Measurements from ENCODE around the gene TLR2.

DNA sequence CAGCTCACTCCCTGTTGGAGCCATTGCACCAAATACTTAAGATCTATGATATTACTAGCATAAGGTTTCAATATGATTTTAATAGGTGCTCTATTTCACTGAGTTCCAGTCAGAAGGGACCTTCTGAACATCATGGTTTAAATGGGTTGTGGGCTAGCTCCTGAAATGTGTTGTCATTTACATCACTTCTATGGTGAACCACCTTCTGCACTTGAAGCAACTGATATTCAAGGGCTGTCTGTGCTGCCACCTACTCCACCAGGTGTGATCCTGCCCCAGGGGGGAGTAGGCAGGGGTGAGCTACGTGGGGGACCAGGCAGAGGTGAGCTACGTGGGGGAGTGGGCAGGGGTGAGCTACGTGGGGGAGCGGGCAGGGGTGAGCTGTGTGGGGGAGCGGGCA is 40.5 kb downstream of the TLR2 start:
- TF ChIP-seq, protein P1, sequence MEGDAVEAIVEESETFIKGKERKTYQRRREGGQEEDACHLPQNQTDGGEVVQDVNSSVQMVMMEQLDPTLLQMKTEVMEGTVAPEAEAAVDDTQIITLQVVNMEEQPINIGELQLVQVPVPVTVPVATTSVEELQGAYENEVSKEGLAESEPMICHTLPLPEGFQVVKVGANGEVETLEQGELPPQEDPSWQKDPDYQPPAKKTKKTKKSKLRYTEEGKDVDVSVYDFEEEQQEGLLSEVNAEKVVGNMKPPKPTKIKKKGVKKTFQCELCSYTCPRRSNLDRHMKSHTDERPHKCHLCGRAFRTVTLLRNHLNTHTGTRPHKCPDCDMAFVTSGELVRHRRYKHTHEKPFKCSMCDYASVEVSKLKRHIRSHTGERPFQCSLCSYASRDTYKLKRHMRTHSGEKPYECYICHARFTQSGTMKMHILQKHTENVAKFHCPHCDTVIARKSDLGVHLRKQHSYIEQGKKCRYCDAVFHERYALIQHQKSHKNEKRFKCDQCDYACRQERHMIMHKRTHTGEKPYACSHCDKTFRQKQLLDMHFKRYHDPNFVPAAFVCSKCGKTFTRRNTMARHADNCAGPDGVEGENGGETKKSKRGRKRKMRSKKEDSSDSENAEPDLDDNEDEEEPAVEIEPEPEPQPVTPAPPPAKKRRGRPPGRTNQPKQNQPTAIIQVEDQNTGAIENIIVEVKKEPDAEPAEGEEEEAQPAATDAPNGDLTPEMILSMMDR (conservative IDR thresholded peaks at IDR 0.05; ENCODE audit: low read depth, low read length), result no peak
- no peak for TF ChIP-seq POLR2A (IDR thresholded peaks at IDR 0.05; ENCODE audit: low read depth, low read length)
- TF ChIP-seq RFX5 (IDR thresholded peaks at IDR 0.05; ENCODE audit: low read depth, low read length), result no peak
- no peak for TF ChIP-seq RAD21 (IDR thresholded peaks at IDR 0.05; ENCODE audit: low read length)
- TF ChIP-seq MXI1 (IDR thresholded peaks at IDR 0.05; ENCODE audit: borderline replicate concordance, low read depth, low read length), result no peak
- TF ChIP-seq FOS (IDR thresholded peaks at IDR 0.05; ENCODE audit: low read depth, low read length), result no peak
- no peak for TF ChIP-seq MAZ (IDR thresholded peaks at IDR 0.05; ENCODE audit: borderline replicate concordance, low read depth, low read length)
- TF ChIP-seq MAFK (IDR thresholded peaks at IDR 0.05; ENCODE audit: low read depth, low read length), result no peak
- TF ChIP-seq, protein P2, sequence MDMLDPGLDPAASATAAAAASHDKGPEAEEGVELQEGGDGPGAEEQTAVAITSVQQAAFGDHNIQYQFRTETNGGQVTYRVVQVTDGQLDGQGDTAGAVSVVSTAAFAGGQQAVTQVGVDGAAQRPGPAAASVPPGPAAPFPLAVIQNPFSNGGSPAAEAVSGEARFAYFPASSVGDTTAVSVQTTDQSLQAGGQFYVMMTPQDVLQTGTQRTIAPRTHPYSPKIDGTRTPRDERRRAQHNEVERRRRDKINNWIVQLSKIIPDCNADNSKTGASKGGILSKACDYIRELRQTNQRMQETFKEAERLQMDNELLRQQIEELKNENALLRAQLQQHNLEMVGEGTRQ (IDR thresholded peaks at IDR 0.05; ENCODE audit: low read depth, low read length), result no peak
- TF ChIP-seq BHLHE40 (IDR thresholded peaks at IDR 0.05; ENCODE audit: low read depth, low read length), result no peak
- TF ChIP-seq SMC3 (IDR thresholded peaks at IDR 0.05; ENCODE audit: low read depth, low read length), result no peak
- no peak for TF ChIP-seq NFE2L2 (IDR thresholded peaks at IDR 0.05; ENCODE audit: low read depth, low read length)

All from IMR-90 (cell line).